GM23338 (cell line): Measurements from ENCODE around the gene BCORL1. TPM values are rescaled to one million over a fixed set of nuclear protein-coding genes. Genes with fewer than 3 reads are reported as not detected.
A peak's percentile ranks its signal among the peaks of the same experiment; 100 is the strongest.

ENCODE experiments used
- ATAC-seq: fragments of 200-7000 bp; cut with Tn5 transposase; 3 replicates; pipeline ENCODE4 v1.9.1; 2020
- DNase-seq: peaks from one replicate; pipeline ENCODE4 v3.0.0-alpha.2; 2015; ENCODE audit warnings: low spot score
- H2AFZ ChIP-seq: fragments of 200-600 bp; sonication (generic); 2 replicates; pipeline ENCODE4 v1.8.0; 2016; ENCODE audit warnings: antibody characterized with exemption, mild to moderate bottlenecking, moderate library complexity
- H3F3A ChIP-seq: fragments of 200-600 bp; sonication (generic); replicated peaks from 2 replicates; pipeline ENCODE4 v1.8.0; 2017; ENCODE audit warnings: antibody characterized with exemption, mixed run types, low read depth
- H3K27ac ChIP-seq: fragments of 200-600 bp; sonication (generic); 2 replicates; pipeline ENCODE4 v1.6.1; 2016; ENCODE audit warnings: low read depth
- H3K27me3 ChIP-seq: fragments of 200-600 bp; sonication (generic); 2 replicates; pipeline ENCODE4 v1.8.0; 2016; ENCODE audit warnings: mild to moderate bottlenecking, mixed run types, moderate library complexity; ENCODE audit not compliant: insufficient read depth
- H3K36me3 ChIP-seq: fragments of 200-600 bp; sonication (generic); 2 replicates; pipeline ENCODE4 v1.8.0; 2016; ENCODE audit warnings: mild to moderate bottlenecking; ENCODE audit not compliant: insufficient read depth
- H3K4me1 ChIP-seq: fragments of 200-600 bp; sonication (generic); 2 replicates; pipeline ENCODE4 v1.8.0; 2016; ENCODE audit warnings: mild to moderate bottlenecking, moderate library complexity; ENCODE audit not compliant: insufficient read depth
- H3K4me2 ChIP-seq: fragments of 200-600 bp; sonication (generic); 2 replicates; pipeline ENCODE4 v1.7.1; 2017; ENCODE audit warnings: mixed run types
- H3K4me3 ChIP-seq: fragments of 200-600 bp; sonication (generic); 2 replicates; pipeline ENCODE4 v1.6.1; 2016; ENCODE audit warnings: mixed run types
- H3K79me2 ChIP-seq: fragments of 200-600 bp; sonication (generic); replicated peaks from 2 replicates; pipeline ENCODE4 v1.8.0; 2017; ENCODE audit warnings: mild to moderate bottlenecking; ENCODE audit not compliant: insufficient read depth
- H3K9me2 ChIP-seq: fragments of 200-600 bp; sonication (generic); 2 replicates; pipeline ENCODE4 v1.8.0; 2017; ENCODE audit not compliant: insufficient read depth
- H4K20me1 ChIP-seq: fragments of 200-600 bp; sonication (generic); replicated peaks from 2 replicates; pipeline ENCODE4 v1.8.0; 2017; ENCODE audit warnings: mild to moderate bottlenecking; ENCODE audit not compliant: insufficient read depth
- H3K27ac Mint-ChIP-seq: 2 replicates; pipeline ENCODE4 v1.8.0; 2020; ENCODE audit warnings: inconsistent platforms, mild to moderate bottlenecking, moderate library complexity, mixed read lengths
- H3K27me3 Mint-ChIP-seq: 3 replicates; pipeline ENCODE4 v1.8.0; 2022; ENCODE audit warnings: low read depth, mild to moderate bottlenecking, moderate library complexity, mixed read lengths, inconsistent platforms; ENCODE audit not compliant: insufficient read depth, poor library complexity
- H3K36me3 Mint-ChIP-seq: 3 replicates; pipeline ENCODE4 v1.8.0; 2021; ENCODE audit warnings: low read depth, mild to moderate bottlenecking, inconsistent platforms, moderate library complexity, mixed read lengths
- H3K4me1 Mint-ChIP-seq: 3 replicates; pipeline ENCODE4 v1.8.0; 2020; ENCODE audit warnings: mild to moderate bottlenecking, inconsistent platforms, mixed read lengths
- H3K4me3 Mint-ChIP-seq: 3 replicates; pipeline ENCODE4 v1.8.0; 2021; ENCODE audit warnings: moderate library complexity, mild to moderate bottlenecking, inconsistent platforms, mixed read lengths
- H3K9me3 Mint-ChIP-seq: 3 replicates; pipeline ENCODE4 v1.8.0; 2020; ENCODE audit warnings: moderate library complexity, mild to moderate bottlenecking, inconsistent platforms, mixed read lengths
- CREB1 ChIP-seq: fragments of 250-450 bp; sonication (Bioruptor Pico); IDR thresholded peaks from 2 replicates; pipeline ENCODE4 v1.5.0; 2020; ENCODE audit warnings: low read depth, mild to moderate bottlenecking, moderate library complexity
- CTCF ChIP-seq, 2 experiments: fragments of 200-600 bp in 1 of 2; sonication (generic) in 1 of 2; conservative IDR thresholded peaks; 2 replicates each; pipeline versions ENCODE4 v1.5.1 to v1.6.1; 2016 to 2017; ENCODE audit warnings: antibody characterized with exemption in 2 of 2, low read depth in 2 of 2, mild to moderate bottlenecking in 2 of 2, moderate library complexity in 1 of 2
- ETS1 ChIP-seq: IDR thresholded peaks from 2 replicates; pipeline ENCODE4 v1.6.1; 2016; ENCODE audit warnings: antibody characterized with exemption
- EZH2phosphoT487 ChIP-seq: fragments of 200-600 bp; sonication (generic); IDR thresholded peaks from one replicate; pipeline ENCODE4 v1.8.1; 2018; ENCODE audit warnings: antibody characterized with exemption; ENCODE audit not compliant: unreplicated experiment
- NANOG ChIP-seq: IDR thresholded peaks from 2 replicates; pipeline ENCODE4 v1.6.1; 2016; ENCODE audit warnings: antibody characterized with exemption, borderline replicate concordance
- POLR2AphosphoS5 ChIP-seq: IDR thresholded peaks from 2 replicates; pipeline ENCODE4 v1.6.1; 2016; ENCODE audit warnings: antibody characterized with exemption, low read depth
- REST ChIP-seq: IDR thresholded peaks from one replicate; pipeline ENCODE4 v1.6.1; 2018; ENCODE audit warnings: antibody characterized with exemption; ENCODE audit not compliant: unreplicated experiment
- STAT1 ChIP-seq: IDR thresholded peaks from one replicate; pipeline ENCODE4 v1.6.1; 2016; ENCODE audit warnings: antibody characterized with exemption; ENCODE audit not compliant: unreplicated experiment
- ZNF114 ChIP-seq: fragments of 250-450 bp; sonication (Bioruptor Pico); IDR thresholded peaks from 2 replicates; pipeline ENCODE4 v1.5.0; 2020; ENCODE audit warnings: mild to moderate bottlenecking, moderate library complexity
- ZNF331 ChIP-seq: fragments of 250-450 bp; sonication (Bioruptor Pico); IDR thresholded peaks from 2 replicates; pipeline ENCODE4 v1.5.0; 2020; ENCODE audit warnings: low read depth, mild to moderate bottlenecking, moderate library complexity
- polyA plus RNA-seq: library from polyadenylated mRNA; unstranded; fragments of >200 nt; fragmentation: Nextera tagmentation; extraction: Ambion mirVana; gene quantifications from 2 replicates; pipeline ENCODE4 v1.2.1, GENCODE V29; 2016
- total RNA-seq: library from RNA; depleted of rRNA; stranded (reverse); fragments of >200 nt; shearing (Covaris generic); gene quantifications from 2 replicates; pipeline ENCODE4 v1.2.3, GENCODE V29; 2014

Gene BCORL1
- total and polyA plus RNA-seq, 2 experiments from 2014 or later: 2.6 to 2.7 TPM

- Mint-ChIP-seq H3K27me3 (peaks cover 84% of the 10 kb centered on the region), H3K27ac (no peak overlapping the region), H3K4me1 (peaks cover 32% of the 10 kb centered on the region), H3K9me3 (no peaks in the 10 kb centered on the region), H3K4me3 (no peak overlapping the region; the same call in 2 of the 3 replicates), H3K36me3 (no peaks in the 10 kb centered on the region)
- no peak overlapping the region for H2AFZ ChIP-seq
- H3K4me3 ChIP-seq: no peak overlapping the region
- H3K27me3 ChIP-seq: peaks cover 92% of the 10 kb centered on the region
- ATAC-seq: no peak
- TF ChIP-seq CREB1 (CRISPR knock-in tag) (no peak), ZNF331 (CRISPR knock-in tag) (no peak), ETS1 (no peak), REST (no peak), EZH2phosphoT487 (no peak), STAT1 (no peak)
- H3K79me2 ChIP-seq: no peaks in the 10 kb centered on the region
- peaks cover 16% of the 10 kb centered on the region for H3K4me1 ChIP-seq
- H3K9me2 ChIP-seq: no peaks in the 10 kb centered on the region
- no peaks in the 10 kb centered on the region for H3F3A ChIP-seq
- H3K4me2 ChIP-seq: no peak overlapping the region
- no peak overlapping the region for H3K27ac ChIP-seq
- no peaks in the 10 kb centered on the region for H3K36me3 ChIP-seq
- DNase-seq: no peak
- H4K20me1 ChIP-seq: no peaks in the 10 kb centered on the region
Measured at GRCh38 chrX:129955682-129956081, 26.8 kb upstream of the BCORL1 start.

DNA sequence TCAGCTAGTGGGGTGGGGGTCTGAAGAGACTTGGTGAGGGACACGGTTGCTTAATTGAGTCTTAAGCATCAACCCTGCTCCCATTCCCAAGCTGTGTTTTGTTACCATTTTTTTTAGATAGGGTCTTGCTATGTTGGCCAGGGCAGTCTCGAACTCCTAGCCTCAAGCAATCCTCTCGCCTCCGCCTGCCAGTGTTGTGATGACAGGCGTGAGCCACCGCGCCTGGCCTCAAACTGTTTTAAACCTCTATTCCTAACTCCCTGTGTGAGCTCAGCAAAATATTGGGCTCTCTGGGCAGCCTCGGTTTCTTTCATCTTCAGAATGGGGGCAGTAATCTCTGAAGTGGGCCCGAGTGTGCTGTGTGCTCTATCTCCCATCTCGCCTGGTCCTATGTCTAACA lies 26.3 kb upstream of the BCORL1 start:
- Mint-ChIP-seq H3K27me3 (peaks cover 88% of the 10 kb centered on the region), H3K9me3 (no peaks in the 10 kb centered on the region), H3K4me3 (peak overlapping the region; percentile 72), H3K27ac (no peak overlapping the region), H3K36me3 (no peaks in the 10 kb centered on the region), H3K4me1 (peaks cover 32% of the 10 kb centered on the region)
- Histone ChIP-seq H3K4me1 (peaks cover 16% of the 10 kb centered on the region), H4K20me1 (no peaks in the 10 kb centered on the region), H3K36me3 (no peaks in the 10 kb centered on the region), H3K79me2 (no peaks in the 10 kb centered on the region), H3K9me2 (no peaks in the 10 kb centered on the region), H3K4me2 (peak overlapping the region; percentile 73), H3K27ac (no peak overlapping the region), H3K27me3 (peaks cover 92% of the 10 kb centered on the region), H3F3A (no peaks in the 10 kb centered on the region), H3K4me3 (peak overlapping the region; percentile 56), H2AFZ (no peak overlapping the region)
- no peak for ATAC-seq
- no peak for DNase-seq
- TF ChIP-seq ZNF331 (CRISPR knock-in tag): no peak
- TF ChIP-seq CTCF (conservative IDR thresholded peaks at IDR 0.05; ENCODE audit: low read depth in 2 of 2): no peak
- TF ChIP-seq REST: no peak
- TF ChIP-seq ZNF114 (CRISPR knock-in tag): no peak
- no peak for TF ChIP-seq ETS1
- TF ChIP-seq NANOG: no peak
- TF ChIP-seq POLR2AphosphoS5: no peak
- no peak for TF ChIP-seq STAT1
- no peak for TF ChIP-seq CREB1 (CRISPR knock-in tag)
